ENCODE measurements around the gene BCOR. TPM values are rescaled to one million over a fixed set of nuclear protein-coding genes. Genes with fewer than 3 reads are reported as not detected.
A peak's percentile ranks its signal among the peaks of the same experiment; 100 is the strongest.

BCOR gene
- total RNA-seq, 2 donors from 2014 or later, result 24.7 to 29.1 TPM

DNA sequence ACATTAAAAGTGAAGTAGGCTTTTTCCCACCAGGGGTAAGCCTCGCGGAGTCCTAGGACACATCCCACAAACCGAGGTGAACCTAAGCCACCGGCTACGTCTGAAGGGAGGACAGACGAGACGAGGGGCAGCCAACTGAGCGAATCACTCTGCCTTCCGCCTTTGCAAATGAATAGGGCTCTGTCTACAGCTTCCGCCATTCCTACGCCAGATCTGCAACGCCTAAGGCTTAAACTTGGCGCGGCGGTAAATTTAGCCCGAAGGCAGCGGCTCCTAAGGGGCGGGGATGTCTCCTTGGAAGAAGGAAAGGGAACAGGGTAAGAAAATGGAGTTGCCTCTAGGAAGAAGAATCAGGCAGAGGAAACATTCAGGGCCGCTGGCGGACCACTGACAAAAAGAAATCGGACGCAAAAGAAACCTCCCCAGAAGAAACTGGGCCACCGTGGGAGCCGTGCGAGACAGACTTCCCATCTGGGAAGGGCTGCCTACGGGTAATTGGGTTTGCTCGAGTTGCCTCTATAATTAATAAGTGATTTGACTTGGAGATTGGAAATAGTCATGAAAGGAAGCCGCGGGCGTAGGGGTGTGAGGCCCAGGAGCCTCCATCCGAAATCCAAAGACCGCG is 90.5 kb downstream of the BCOR start:
- ATAC-seq (no peak), DNase-seq (no peak)
- Mint-ChIP-seq H3K36me3 (ENCODE audit: low read depth) (no peaks in the 10 kb centered on the region), H3K4me3 (no peak overlapping the region), H3K4me1 (peaks cover 12% of the 10 kb centered on the region), H3K27me3 (peaks cover 33% of the 10 kb centered on the region), H3K27ac (no peak overlapping the region)
- no peaks in the 10 kb centered on the region for H3K9me3 ChIP-seq (ENCODE audit: control insufficient read depth, low read length, poor library complexity, severe bottlenecking)

- H3K27me3 Mint-ChIP-seq, result peaks cover 33% of the 10 kb centered on the region
- H3K4me3 Mint-ChIP-seq, result peak overlapping the region; percentile 67
- ATAC-seq (peak; percentile 50), DNase-seq (no peak)
- H3K9me3 ChIP-seq (ENCODE audit: control insufficient read depth, low read length, poor library complexity, severe bottlenecking), result no peaks in the 10 kb centered on the region
- peaks cover 12% of the 10 kb centered on the region for H3K4me1 Mint-ChIP-seq
- no peak overlapping the region for H3K27ac Mint-ChIP-seq
- H3K36me3 Mint-ChIP-seq (ENCODE audit: low read depth), result no peaks in the 10 kb centered on the region
Measured at GRCh38 chrX:40006106-40007017, 91.4 kb downstream of the BCOR start.

- H3K36me3 Mint-ChIP-seq (ENCODE audit: low read depth), result no peaks in the 10 kb centered on the region
- H3K4me3 Mint-ChIP-seq, result peak overlapping the region; percentile 79
- peaks cover 12% of the 10 kb centered on the region for H3K4me1 Mint-ChIP-seq
- H3K27me3 Mint-ChIP-seq, result peaks cover 28% of the 10 kb centered on the region
- H3K9me3 ChIP-seq (ENCODE audit: control insufficient read depth, low read length, poor library complexity, severe bottlenecking), result no peaks in the 10 kb centered on the region
- no peak overlapping the region for H3K27ac Mint-ChIP-seq
- ATAC-seq (no peak), DNase-seq (no peak)
Measured at GRCh38 chrX:40005292-40006011, 92.3 kb downstream of the BCOR start.

DNA sequence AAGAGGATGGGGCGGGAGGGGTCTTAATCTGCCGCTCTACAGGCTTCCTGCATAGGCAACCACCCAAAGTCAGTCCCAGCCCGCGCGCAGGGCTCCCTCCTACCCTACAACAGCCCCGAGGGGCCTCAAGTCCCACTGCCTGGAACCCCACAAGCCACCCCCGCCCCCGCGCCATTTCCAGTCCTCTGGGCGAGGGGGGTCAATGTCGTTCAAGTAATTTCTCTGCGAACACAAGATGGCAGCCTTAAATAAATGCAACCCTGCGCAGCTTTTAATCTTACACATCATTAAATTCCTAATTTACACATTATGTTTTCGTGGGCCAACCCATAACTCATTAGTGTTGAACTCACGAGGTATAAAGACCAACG is 92.9 kb downstream of the BCOR start:
- no peak for ATAC-seq

DNA sequence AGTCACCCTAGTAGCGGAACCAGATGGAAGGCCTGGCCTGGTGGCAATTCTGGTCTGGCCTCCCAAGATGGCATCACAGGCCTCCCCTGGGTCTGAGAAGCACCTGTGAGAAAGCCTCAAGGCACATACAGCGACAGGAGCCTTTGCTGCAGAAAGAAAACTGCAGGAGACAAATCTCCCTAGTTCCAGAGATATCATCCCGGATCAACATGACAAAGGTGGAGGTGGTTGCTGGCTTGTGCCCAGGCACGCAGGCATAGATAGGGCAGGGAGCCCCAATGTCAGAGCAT is 93.6 kb downstream of the BCOR start:
- Mint-ChIP-seq H3K27ac (no peak overlapping the region), H3K4me3 (peak overlapping the region; percentile 31), H3K27me3 (peaks cover 21% of the 10 kb centered on the region), H3K4me1 (peaks cover 8% of the 10 kb centered on the region), H3K36me3 (ENCODE audit: low read depth) (no peaks in the 10 kb centered on the region)
- no peaks in the 10 kb centered on the region for H3K9me3 ChIP-seq (ENCODE audit: control insufficient read depth, low read length, poor library complexity, severe bottlenecking)
- ATAC-seq (no peak), DNase-seq (no peak)

More for the DNA sequence above, 92.9 kb downstream of the BCOR start:
- H3K4me1 Mint-ChIP-seq, result peaks cover 10% of the 10 kb centered on the region
- H3K27me3 Mint-ChIP-seq, result peaks cover 22% of the 10 kb centered on the region
- H3K36me3 Mint-ChIP-seq (ENCODE audit: low read depth), result no peaks in the 10 kb centered on the region
- no peaks in the 10 kb centered on the region for H3K9me3 ChIP-seq (ENCODE audit: control insufficient read depth, low read length, poor library complexity, severe bottlenecking)
- H3K4me3 Mint-ChIP-seq, result no peak overlapping the region
- H3K27ac Mint-ChIP-seq, result no peak overlapping the region
- no peak for DNase-seq

GRCh38 chrX:40003428-40004245 is 94.1 kb downstream of the BCOR start:
- DNase-seq (no peak), ATAC-seq (no peak)
- no peak overlapping the region for H3K4me3 Mint-ChIP-seq
- H3K27me3 Mint-ChIP-seq, result peaks cover 21% of the 10 kb centered on the region
- H3K4me1 Mint-ChIP-seq, result peaks cover 8% of the 10 kb centered on the region
- no peaks in the 10 kb centered on the region for H3K9me3 ChIP-seq (ENCODE audit: control insufficient read depth, low read length, poor library complexity, severe bottlenecking)
- no peak overlapping the region for H3K27ac Mint-ChIP-seq
- H3K36me3 Mint-ChIP-seq (ENCODE audit: low read depth), result no peaks in the 10 kb centered on the region

- no peak overlapping the region for H3K4me3 Mint-ChIP-seq
- peaks cover 8% of the 10 kb centered on the region for H3K4me1 Mint-ChIP-seq
- H3K27ac Mint-ChIP-seq, result no peak overlapping the region
- H3K9me3 ChIP-seq (ENCODE audit: control insufficient read depth, low read length, poor library complexity, severe bottlenecking), result no peaks in the 10 kb centered on the region
- peaks cover 20% of the 10 kb centered on the region for H3K27me3 Mint-ChIP-seq
- no peaks in the 10 kb centered on the region for H3K36me3 Mint-ChIP-seq (ENCODE audit: low read depth)
- DNase-seq (no peak), ATAC-seq (no peak)
Measured at GRCh38 chrX:40003071-40003427, 94.7 kb downstream of the BCOR start.
